ENCODE data around the gene CYYR1. TPM values are rescaled to one million over a fixed set of nuclear protein-coding genes. Genes with fewer than 3 reads are reported as not detected.

CYYR1 gene
- total and polyA plus RNA-seq, 2 donors (not counting 3 experiments of a cell fraction or from before 2014, with no cell fraction given), result 13.2 to 25.7 TPM

DNA sequence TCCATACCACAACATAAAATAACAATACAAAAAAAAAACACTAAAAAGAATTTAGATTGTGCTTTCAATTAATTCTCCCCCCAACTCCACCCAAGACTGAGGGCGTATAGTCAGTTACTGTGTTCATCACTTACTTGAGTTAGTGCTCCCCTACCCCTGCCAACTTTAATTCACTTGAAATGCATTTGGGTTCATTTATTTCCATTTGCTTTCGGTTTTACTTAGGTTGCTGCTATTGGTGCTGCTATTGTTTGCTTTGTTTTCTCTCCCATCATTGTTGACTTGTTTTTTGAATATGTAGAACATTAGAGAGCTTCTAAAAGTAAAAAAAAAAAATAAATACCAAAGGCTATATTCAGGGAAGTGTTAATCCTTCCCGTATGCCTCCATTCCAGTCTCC is 10.7 kb upstream of the CYYR1 start:
- intact Hi-C loops (cut with micrococcal nuclease) (no loop called here), dilution Hi-C loops (cut with MboI; ENCODE audit: extremely low pct_ligation_motif_present, low sequenced_read_pairs) (no loop called here)
- Histone ChIP-seq H3K27me3 (ENCODE audit: control insufficient read depth in 2 of 2, insufficient read depth in 2 of 2, low read length in 2 of 2) (no peaks in the 10 kb centered on the region), H3K4me1 (ENCODE audit: control insufficient read depth, extremely low read depth, insufficient read depth, low read length) (peaks cover 12% of the 10 kb centered on the region), H4K20me1 (replicated peaks; ENCODE audit: control insufficient read depth, extremely low read depth, insufficient read depth, low read length) (no peaks in the 10 kb centered on the region), H3K36me3 (ENCODE audit: control insufficient read depth in 2 of 2, extremely low read depth in 1 of 2, insufficient read depth in 2 of 2, low read length in 2 of 2) (no peaks in the 10 kb centered on the region), H3K79me2 (ENCODE audit: control insufficient read depth, insufficient read depth, low read length) (no peaks in the 10 kb centered on the region), H3K4me3 (replicated peaks in 1 of 3; ENCODE audit: insufficient read depth in 1 of 3, low read depth in 1 of 3, low read length in 3 of 3) (no peak overlapping the region), H3K27ac (ENCODE audit: insufficient read depth, low read depth, low read length) (no peak overlapping the region), H3K4me2 (ENCODE audit: insufficient read depth, low read length) (no peak overlapping the region), H3K9ac (replicated peaks; ENCODE audit: extremely low read depth, insufficient read depth, low read length) (no peak overlapping the region), H3K9me3 (replicated peaks; ENCODE audit: control insufficient read depth, insufficient read depth, low read length) (no peaks in the 10 kb centered on the region), H3K9me1 (replicated peaks; ENCODE audit: control insufficient read depth, extremely low read depth, insufficient read depth, low read length) (no peaks in the 10 kb centered on the region), H2AFZ (ENCODE audit: low read depth, low read length) (no peak overlapping the region)
- CTCF ChIA-PET, result interaction anchor here (0.8 kb wide), 1 partner anchor 11 kb away, joined by 3 read pairs; no protein-coding TSS in a partner anchor
- no TSS peak for BruUV-seq (replicated peaks)
- POLR2A ChIA-PET, result no interaction called here
- TF ChIP-seq JUN (IDR thresholded peaks at IDR 0.05; ENCODE audit: borderline replicate concordance, insufficient read depth, insufficient read length, low read depth), result no peak
- TF ChIP-seq MYC (IDR thresholded peaks at IDR 0.05; ENCODE audit: low read depth, low read length), result no peak
- no peak for TF ChIP-seq EZH2 (IDR thresholded peaks at IDR 0.05; ENCODE audit: borderline replicate concordance, low read depth, low read length, severe bottlenecking)
- no peak for TF ChIP-seq POLR2AphosphoS5 (IDR thresholded peaks at IDR 0.05; ENCODE audit: insufficient read depth, low read depth, low read length)
- TF ChIP-seq, protein P1, sequence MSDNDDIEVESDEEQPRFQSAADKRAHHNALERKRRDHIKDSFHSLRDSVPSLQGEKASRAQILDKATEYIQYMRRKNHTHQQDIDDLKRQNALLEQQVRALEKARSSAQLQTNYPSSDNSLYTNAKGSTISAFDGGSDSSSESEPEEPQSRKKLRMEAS (IDR thresholded peaks at IDR 0.05; ENCODE audit: insufficient read depth, insufficient read length), result no peak
- TF ChIP-seq FOS (IDR thresholded peaks at IDR 0.05; ENCODE audit: borderline replicate concordance, insufficient read depth, low read length), result no peak
- TF ChIP-seq, protein P2, sequence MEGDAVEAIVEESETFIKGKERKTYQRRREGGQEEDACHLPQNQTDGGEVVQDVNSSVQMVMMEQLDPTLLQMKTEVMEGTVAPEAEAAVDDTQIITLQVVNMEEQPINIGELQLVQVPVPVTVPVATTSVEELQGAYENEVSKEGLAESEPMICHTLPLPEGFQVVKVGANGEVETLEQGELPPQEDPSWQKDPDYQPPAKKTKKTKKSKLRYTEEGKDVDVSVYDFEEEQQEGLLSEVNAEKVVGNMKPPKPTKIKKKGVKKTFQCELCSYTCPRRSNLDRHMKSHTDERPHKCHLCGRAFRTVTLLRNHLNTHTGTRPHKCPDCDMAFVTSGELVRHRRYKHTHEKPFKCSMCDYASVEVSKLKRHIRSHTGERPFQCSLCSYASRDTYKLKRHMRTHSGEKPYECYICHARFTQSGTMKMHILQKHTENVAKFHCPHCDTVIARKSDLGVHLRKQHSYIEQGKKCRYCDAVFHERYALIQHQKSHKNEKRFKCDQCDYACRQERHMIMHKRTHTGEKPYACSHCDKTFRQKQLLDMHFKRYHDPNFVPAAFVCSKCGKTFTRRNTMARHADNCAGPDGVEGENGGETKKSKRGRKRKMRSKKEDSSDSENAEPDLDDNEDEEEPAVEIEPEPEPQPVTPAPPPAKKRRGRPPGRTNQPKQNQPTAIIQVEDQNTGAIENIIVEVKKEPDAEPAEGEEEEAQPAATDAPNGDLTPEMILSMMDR (IDR thresholded peaks at IDR 0.05; ENCODE audit: extremely low read depth in 1 of 2, insufficient read depth in 1 of 2, low read depth in 1 of 2, low read length in 2 of 2), result no peak
- no peak for TF ChIP-seq GATA2 (IDR thresholded peaks at IDR 0.05; ENCODE audit: insufficient read depth, insufficient read length, low read depth, low read length)
- TF ChIP-seq POLR2A (IDR thresholded peaks at IDR 0.05; ENCODE audit: low read depth, low read length), result no peak
- no peak for FAIRE-seq
- DNase-seq (ENCODE audit: low read depth, low spot score), result no peak

Measured in endothelial cell of umbilical vein (primary cell).